Epithelial cell of prostate (primary cell): ENCODE measurements around the gene RNF214.

ENCODE experiments used
- DNase-seq: peaks from one replicate; pipeline ENCODE4 v3.0.0-alpha.2; 2011; ENCODE audit warnings: low read depth, low spot score
- H3K27ac ChIP-seq: fragments of 450-650 bp; 2 replicates; pipeline ENCODE4 v1.5.1; 2017; ENCODE audit warnings: mild to moderate bottlenecking

RNF214 gene

GRCh38 chr11:117273550-117274289 lies 41.2 kb downstream of the RNF214 start:
- DNase-seq = no peak
- no peak overlapping the region for H3K27ac ChIP-seq

GRCh38 chr11:117278347-117278746 lies 45.9 kb downstream of the RNF214 start:
- no peak overlapping the region for H3K27ac ChIP-seq
- DNase-seq = no peak

GRCh38 chr11:117279711-117280376 lies 47.4 kb downstream of the RNF214 start:
- no peak overlapping the region for H3K27ac ChIP-seq
- no peak for DNase-seq

GRCh38 chr11:117281159-117281558 lies 48.7 kb downstream of the RNF214 start:
- peak overlapping the region; percentile 35 for H3K27ac ChIP-seq

GRCh38 chr11:117281869-117282268 lies 49.4 kb downstream of the RNF214 start:
- no peak overlapping the region for H3K27ac ChIP-seq
- DNase-seq = no peak

More at GRCh38 chr11:117281159-117281558, 48.7 kb downstream of the RNF214 start:
- DNase-seq = no peak

- no peak for DNase-seq
- no peak overlapping the region for H3K27ac ChIP-seq
These were observed 50.5 kb downstream of the RNF214 start for GRCh38 chr11:117282956-117283355.

- DNase-seq = no peak
- H3K27ac ChIP-seq = no peak overlapping the region
These were observed 51.6 kb downstream of the RNF214 start for GRCh38 chr11:117284053-117284452.

- no peak overlapping the region for H3K27ac ChIP-seq
These were observed 54.1 kb downstream of the RNF214 start for GRCh38 chr11:117286588-117286987.

GRCh38 chr11:117287668-117288067 lies 55.2 kb downstream of the RNF214 start:
- no peak for DNase-seq
- no peak overlapping the region for H3K27ac ChIP-seq

More at GRCh38 chr11:117286588-117286987, 54.1 kb downstream of the RNF214 start:
- DNase-seq = no peak

GRCh38 chr11:117289795-117290194 lies 57.3 kb downstream of the RNF214 start:
- no peak for DNase-seq
- no peak overlapping the region for H3K27ac ChIP-seq

GRCh38 chr11:117290809-117291396 lies 58.4 kb downstream of the RNF214 start, which contains the start of gene BACE1-AS:
Gene BACE1-AS, plus strand, starts transcription at chr11:117291346.
- DNase-seq = no peak
- H3K27ac ChIP-seq = no peak within 1 kb of the TSS

GRCh38 chr11:117292616-117293015 lies 60.1 kb downstream of the RNF214 start:
- DNase-seq = no peak
- no peak overlapping the region for H3K27ac ChIP-seq

GRCh38 chr11:117295438-117296137 lies 63.1 kb downstream of the RNF214 start:
- H3K27ac ChIP-seq = no peak overlapping the region
- no peak for DNase-seq

GRCh38 chr11:117296881-117297280 lies 64.4 kb downstream of the RNF214 start:
- DNase-seq = no peak
- H3K27ac ChIP-seq = no peak overlapping the region

GRCh38 chr11:117298195-117298594 lies 65.7 kb downstream of the RNF214 start:
- no peak overlapping the region for H3K27ac ChIP-seq
- no peak for DNase-seq

GRCh38 chr11:117299351-117300282 lies 67.1 kb downstream of the RNF214 start:
- DNase-seq = no peak
- no peak overlapping the region for H3K27ac ChIP-seq

GRCh38 chr11:117300283-117300663 lies 67.8 kb downstream of the RNF214 start:
- DNase-seq = no peak
- no peak overlapping the region for H3K27ac ChIP-seq

- DNase-seq = no peak
- H3K27ac ChIP-seq = no peak overlapping the region
These were observed 68.3 kb downstream of the RNF214 start for GRCh38 chr11:117300773-117301172.

- no peak for DNase-seq
- no peak overlapping the region for H3K27ac ChIP-seq
These were observed 69.8 kb downstream of the RNF214 start for GRCh38 chr11:117302228-117302627.

- no peak for DNase-seq
- no peak overlapping the region for H3K27ac ChIP-seq
These were observed 70.6 kb downstream of the RNF214 start for GRCh38 chr11:117303101-117303500.
